Measurements from ENCODE around the gene CTU1.

Gene CTU1

GRCh38 chr19:51116736-51117286, 8.6 kb upstream of the CTU1 start:
- no peak overlapping the region for H3K4me3 ChIP-seq (ENCODE audit: low read depth, low read length)
- TF ChIP-seq, protein P1, sequence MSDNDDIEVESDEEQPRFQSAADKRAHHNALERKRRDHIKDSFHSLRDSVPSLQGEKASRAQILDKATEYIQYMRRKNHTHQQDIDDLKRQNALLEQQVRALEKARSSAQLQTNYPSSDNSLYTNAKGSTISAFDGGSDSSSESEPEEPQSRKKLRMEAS (IDR thresholded peaks at IDR 0.05; ENCODE audit: low read depth, low read length) = no peak
- no peak for TF ChIP-seq POLR2A (IDR thresholded peaks at IDR 0.05; ENCODE audit: extremely low read depth, insufficient read length)
- TF ChIP-seq MYC (IDR thresholded peaks at IDR 0.05; ENCODE audit: low read depth, low read length) = no peak
- no peak for TF ChIP-seq CTCF (IDR thresholded peaks at IDR 0.05; ENCODE audit: low read depth, low read length)
- DNase-seq (ENCODE audit: low read depth) = no peak

- TF ChIP-seq MYC (IDR thresholded peaks at IDR 0.05; ENCODE audit: low read depth, low read length) (no peak), CTCF (IDR thresholded peaks at IDR 0.05; ENCODE audit: low read depth, low read length) (no peak), POLR2A (IDR thresholded peaks at IDR 0.05; ENCODE audit: extremely low read depth, insufficient read length) (no peak)
- TF ChIP-seq, protein P1 (IDR thresholded peaks at IDR 0.05; ENCODE audit: low read depth, low read length) = no peak
- no peak for DNase-seq (ENCODE audit: low read depth)
- no peak overlapping the region for H3K4me3 ChIP-seq (ENCODE audit: low read depth, low read length)
Observed at GRCh38 chr19:51114087-51114729, 6.0 kb upstream of the CTU1 start.

DNA sequence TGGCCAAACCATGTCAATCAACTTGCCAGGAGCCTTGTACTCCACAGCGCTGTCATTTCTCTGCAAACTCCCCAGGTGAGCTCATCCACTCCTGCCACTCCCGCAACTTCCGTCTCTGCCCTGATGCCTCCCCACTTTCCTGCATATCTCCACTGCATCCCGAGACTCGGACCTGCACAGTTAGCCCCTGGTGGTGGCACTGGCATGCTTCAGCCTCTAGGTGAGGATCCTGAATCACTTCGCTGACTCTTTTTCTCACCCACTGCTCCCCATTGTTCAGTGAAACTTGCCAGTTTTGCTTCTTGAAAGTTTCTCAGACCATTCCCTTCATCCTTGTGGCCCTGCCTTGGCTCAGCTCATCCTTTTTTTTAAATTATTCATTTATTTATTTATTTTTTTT, 3.4 kb upstream of the CTU1 start:
- H3K4me3 ChIP-seq (ENCODE audit: low read depth, low read length) = no peak overlapping the region
- DNase-seq (ENCODE audit: low read depth) = peak; percentile 25
- TF ChIP-seq CTCF (IDR thresholded peaks at IDR 0.05; ENCODE audit: low read depth, low read length) = peak; percentile 43
- no peak for TF ChIP-seq POLR2A (IDR thresholded peaks at IDR 0.05; ENCODE audit: extremely low read depth, insufficient read length)
- TF ChIP-seq MYC (IDR thresholded peaks at IDR 0.05; ENCODE audit: low read depth, low read length) = no peak
- TF ChIP-seq, protein P1 (IDR thresholded peaks at IDR 0.05; ENCODE audit: low read depth, low read length) = no peak

DNA sequence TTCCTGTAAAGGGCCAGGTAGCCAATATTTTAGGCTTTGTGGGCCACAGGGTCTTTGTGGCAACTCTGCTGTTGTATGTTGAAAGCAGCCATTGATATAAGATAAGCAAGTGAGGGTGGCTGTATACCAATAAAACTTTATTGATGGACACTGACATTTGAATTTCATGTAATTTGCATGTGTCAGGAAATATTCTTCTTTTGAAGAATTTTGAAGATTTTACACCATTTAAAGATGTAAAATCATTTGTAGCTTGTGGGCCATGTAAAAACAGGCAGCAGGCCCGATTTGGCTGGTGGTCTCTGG, 2.4 kb upstream of the CTU1 start:
- no peak overlapping the region for H3K4me3 ChIP-seq (ENCODE audit: low read depth, low read length)
- no peak for TF ChIP-seq POLR2A (IDR thresholded peaks at IDR 0.05; ENCODE audit: extremely low read depth, insufficient read length)
- TF ChIP-seq, protein P1 (IDR thresholded peaks at IDR 0.05; ENCODE audit: low read depth, low read length) = no peak
- TF ChIP-seq MYC (IDR thresholded peaks at IDR 0.05; ENCODE audit: low read depth, low read length) = no peak
- TF ChIP-seq CTCF (IDR thresholded peaks at IDR 0.05; ENCODE audit: low read depth, low read length) = no peak
- no peak for DNase-seq (ENCODE audit: low read depth)

DNA sequence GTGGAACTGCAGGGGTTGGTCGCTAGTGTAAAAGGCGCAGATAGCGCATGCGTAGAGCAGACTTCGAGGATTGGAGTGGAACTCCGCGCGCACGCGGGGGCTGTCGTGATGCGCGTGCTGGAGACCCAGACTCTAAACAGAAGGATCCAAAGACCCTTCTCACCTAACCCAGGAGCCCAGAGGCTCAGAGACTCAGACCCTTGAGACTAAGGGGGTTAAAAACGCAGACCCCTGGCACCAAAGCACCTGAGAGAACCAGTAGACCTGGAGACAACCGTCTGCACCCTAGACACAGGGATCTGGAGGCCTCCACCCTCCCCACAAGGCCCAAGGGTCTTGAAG, 567 bp upstream of the CTU1 start:
- H3K4me3 ChIP-seq (ENCODE audit: low read depth, low read length) = peak overlapping the region; percentile 62
- no peak for DNase-seq (ENCODE audit: low read depth)
- no peak for TF ChIP-seq CTCF (IDR thresholded peaks at IDR 0.05; ENCODE audit: low read depth, low read length)
- TF ChIP-seq, protein P1 (IDR thresholded peaks at IDR 0.05; ENCODE audit: low read depth, low read length) = peak; percentile 29; the same call in 1 of the 2 replicates
